Measurements from ENCODE around the gene ADGRG6.

DNA sequence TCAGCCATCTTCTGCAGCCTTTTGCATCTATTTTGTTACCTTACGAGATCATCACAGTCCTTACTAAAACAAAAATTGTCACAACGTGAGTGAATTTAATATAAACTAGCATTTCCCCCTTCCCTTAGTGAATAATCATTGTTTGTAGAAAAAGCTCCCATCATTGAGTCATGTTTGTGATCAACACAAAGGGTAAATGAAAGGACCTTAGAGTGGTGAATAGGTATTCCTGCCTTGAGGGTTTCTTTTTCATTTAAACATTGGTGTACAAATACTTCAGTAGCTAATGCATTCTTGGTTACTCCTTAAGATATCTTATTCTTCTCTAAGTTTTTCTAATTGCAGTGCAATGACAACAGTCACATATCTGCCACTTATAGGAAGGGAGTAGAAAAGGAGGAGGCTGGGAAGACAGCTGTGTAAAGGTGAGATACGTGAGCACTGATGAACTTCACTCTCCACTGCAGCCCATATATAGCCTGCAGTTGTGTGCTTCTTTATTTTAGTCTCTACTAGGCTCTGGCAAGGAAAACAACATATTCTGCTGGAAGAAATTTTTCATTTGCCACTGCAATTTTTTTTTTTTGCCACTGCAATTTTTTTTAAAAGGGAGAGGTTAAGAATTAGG, 27.8 kb downstream of the ADGRG6 start:
- TF ChIP-seq TAF1 (IDR thresholded peaks at IDR 0.05; ENCODE audit: control insufficient read depth, extremely low read depth, insufficient read depth, low read length, severe bottlenecking), result no peak
- TF ChIP-seq POLR2A (conservative IDR thresholded peaks at IDR 0.05), result no peak
- no peak for TF ChIP-seq CC2D1A (IDR thresholded peaks at IDR 0.05)
- TF ChIP-seq BHLHE40 (IDR thresholded peaks at IDR 0.05; ENCODE audit: low read length), result no peak
- no peak for TF ChIP-seq ZNF584 (CRISPR knock-in tag; IDR thresholded peaks at IDR 0.05; ENCODE audit: low read depth)
